Tibial artery (tissue), 4 donors: ENCODE data around the gene MSANTD2.

Experiments used
- DNase-seq, 2 donors: peaks; one replicate each; pipeline ENCODE4 v3.0.0-alpha.2; 2019
- H3K27ac ChIP-seq, 2 donors: fragments of 200-600 bp; sonication (generic) in 1 of 2; 1 replicate in 1 of 2; 2 replicates in 1 of 2; pipeline ENCODE4 v1.5.1; 2018 to 2019; ENCODE audit warnings: mild to moderate bottlenecking in 1 of 2
- H3K27me3 ChIP-seq, 2 donors: fragments of 200-600 bp; sonication (generic) in 1 of 2; one replicate each; pipeline versions ENCODE4 v1.5.1 to v1.6.0; 2016 to 2019
- H3K36me3 ChIP-seq, 3 donors: fragments of 200-600 bp; sonication (generic) in 2 of 3; one replicate each; pipeline ENCODE4 v1.5.1; 2016 to 2019; ENCODE audit warnings: mild to moderate bottlenecking in 2 of 3
- H3K4me1 ChIP-seq, 4 donors: fragments of 200-600 bp; sonication (generic) in 2 of 4; 1 replicate in 3 of 4; 2 replicates in 1 of 4; pipeline ENCODE4 v1.5.1; 2016 to 2019
- H3K4me3 ChIP-seq, 2 donors: fragments of 200-600 bp; sonication (generic) in 1 of 2; 1 replicate in 1 of 2; 2 replicates in 1 of 2; pipeline ENCODE4 v1.5.1; 2018 to 2019; ENCODE audit warnings: mild to moderate bottlenecking in 2 of 2
- H3K9me3 ChIP-seq, 3 donors: fragments of 200-600 bp; sonication (generic) in 1 of 3; one replicate each; pipeline ENCODE4 v1.5.1; 2016 to 2019
- CTCF ChIP-seq, 2 experiments: fragments of 200-600 bp in 1 of 2; fragments of 450-650 bp in 1 of 2; IDR thresholded peaks; one replicate each; pipeline ENCODE4 v1.5.1; 2017 to 2019; ENCODE audit warnings: antibody characterized with exemption in 2 of 2, mild to moderate bottlenecking in 1 of 2, moderate library complexity in 1 of 2
- intact Hi-C: fragments of 100-400 bp; cut with DNase I; formaldehyde crosslinking; loops from one replicate; pipeline ENCODE4 v1.15.0; 2023; ENCODE audit warnings: low total_unique reads

Gene MSANTD2

GRCh38 chr11:124763156-124763947 is 36.9 kb downstream of the MSANTD2 start:
- Histone ChIP-seq H3K4me3 (peak overlapping the region; percentile 77 to 94), H3K36me3 (peaks cover 13 to 14% (median 14%) of the 10 kb centered on the region in 3 donors), H3K4me1 (peaks cover 0 to 29% (median 21%) of the 10 kb centered on the region in 4 donors), H3K9me3 (no peaks in the 10 kb centered on the region), H3K27me3 (no peaks in the 10 kb centered on the region), H3K27ac (peak overlapping the region; percentile 95 to 98)
- DNase-seq: peak; percentile 82 to 92
- intact Hi-C loops: loop anchor here (2.0 to 10.0 kb wide), 3 partner anchors 34 to 861 kb away; partner anchors contain the start of gene CHEK1
- peak; percentile 58 to 73 for TF ChIP-seq CTCF (IDR thresholded peaks at IDR 0.05)

- H3K36me3 ChIP-seq: peaks cover 10 to 13% (median 12%) of the 10 kb centered on the region in 3 donors
- H3K4me1 ChIP-seq: peaks cover 0 to 36% (median 26%) of the 10 kb centered on the region in 4 donors
- H3K4me3 ChIP-seq: peak overlapping the region; percentile 77 to 94
- DNase-seq: peak in 1 of 2 donors; percentile 76
- H3K27ac ChIP-seq: peak overlapping the region; percentile 95 to 98
- no peak for TF ChIP-seq CTCF (IDR thresholded peaks at IDR 0.05)
- no peaks in the 10 kb centered on the region for H3K9me3 ChIP-seq
- no peaks in the 10 kb centered on the region for H3K27me3 ChIP-seq
- intact Hi-C loops: loop anchor here (2.0 to 10.0 kb wide), 3 partner anchors 35 to 862 kb away; partner anchors contain the start of gene CHEK1
These were observed 37.5 kb downstream of the MSANTD2 start for GRCh38 chr11:124762624-124763155.

- H3K4me3 ChIP-seq: peak within 1 kb of the TSS; percentile 77 to 94
- no peaks in the 10 kb centered on the region for H3K9me3 ChIP-seq
- H3K4me1 ChIP-seq: peaks cover 0 to 41% (median 29%) of the 10 kb centered on the region in 4 donors
- TF ChIP-seq CTCF (IDR thresholded peaks at IDR 0.05): no peak
- H3K27ac ChIP-seq: peak within 1 kb of the TSS; percentile 95 to 98
- intact Hi-C loops: loop anchor here (2.0 to 10.0 kb wide), 3 partner anchors 35 to 863 kb away; partner anchors contain the start of gene CHEK1
- H3K36me3 ChIP-seq: peaks cover 5 to 9% (median 7%) of the 10 kb centered on the region in 3 donors
- no peaks in the 10 kb centered on the region for H3K27me3 ChIP-seq
- peak in 1 of 2 donors; percentile 86 for DNase-seq
These were observed 38.0 kb downstream of the MSANTD2 start, which contains the start of gene ESAM for GRCh38 chr11:124762105-124762623. TSS of gene ESAM (minus strand) at chr11:124762290. CDS start at chr11:124762154, 136 bp downstream.

GRCh38 chr11:124761301-124762104 is 38.7 kb downstream of the MSANTD2 start:
- peak overlapping the region; percentile 77 to 94 for H3K4me3 ChIP-seq
- no peaks in the 10 kb centered on the region for H3K27me3 ChIP-seq
- intact Hi-C loops: loop anchor here (2.0 to 10.0 kb wide), 3 partner anchors 36 to 863 kb away; partner anchors contain the start of gene CHEK1
- peaks cover 0 to 7% (median under 1%) of the 10 kb centered on the region in 3 donors for H3K36me3 ChIP-seq
- H3K4me1 ChIP-seq: peaks cover 0 to 48% (median 33%) of the 10 kb centered on the region in 4 donors
- no peak for DNase-seq
- no peak for TF ChIP-seq CTCF (IDR thresholded peaks at IDR 0.05)
- H3K27ac ChIP-seq: peak overlapping the region; percentile 95 to 98
- H3K9me3 ChIP-seq: no peaks in the 10 kb centered on the region

- intact Hi-C loops: loop anchor here (5.0 to 10.0 kb wide), 2 partner anchors 36 to 864 kb away; partner anchors contain the start of gene CHEK1
These were observed 39.4 kb downstream of the MSANTD2 start for GRCh38 chr11:124760806-124761205.

More at GRCh38 chr11:124760806-124761205, 39.4 kb downstream of the MSANTD2 start:
- peak overlapping the region; percentile 77 to 94 for H3K4me3 ChIP-seq
- H3K27me3 ChIP-seq: no peaks in the 10 kb centered on the region
- H3K4me1 ChIP-seq: peaks cover 0 to 54% (median 36%) of the 10 kb centered on the region in 4 donors
- H3K9me3 ChIP-seq: no peaks in the 10 kb centered on the region
- no peak for TF ChIP-seq CTCF (IDR thresholded peaks at IDR 0.05)
- H3K27ac ChIP-seq: peak overlapping the region; percentile 95 to 98
- peaks cover 0 to 10% (median 7%) of the 10 kb centered on the region in 3 donors for H3K36me3 ChIP-seq
- no peak for DNase-seq
